Psoas muscle (tissue), 8 donors: Measurements from ENCODE around the gene SPSB1. TPM values are rescaled to one million over a fixed set of nuclear protein-coding genes. Genes with fewer than 3 reads are reported as not detected.

ENCODE experiments used
- ATAC-seq, 4 donors: fragments of 200-7000 bp; cut with Tn5 transposase; one replicate each; pipeline ENCODE4 v1.9.1; 2020; ENCODE audit warnings: moderate library complexity in 3 of 4, mild to moderate bottlenecking in 2 of 4
- DNase-seq, 2 donors: peaks; one replicate each; pipeline ENCODE4 v3.0.0-alpha.2; 2020
- H3K27ac ChIP-seq: fragments of 200-600 bp; one replicate; pipeline ENCODE4 v1.8.0; 2022
- H3K27me3 ChIP-seq, 3 donors: fragments of 200-600 bp in 1 of 3; one replicate each; pipeline versions ENCODE4 v1.6.1 to v1.8.0; 2013 to 2022; ENCODE audit warnings: low read length in 2 of 3, mild to moderate bottlenecking in 2 of 3, moderate library complexity in 1 of 3; ENCODE audit not compliant: insufficient read depth in 3 of 3
- H3K36me3 ChIP-seq, 2 donors: fragments of 200-600 bp in 1 of 2; one replicate each; pipeline versions ENCODE4 v1.6.1 to v1.8.0; 2013 to 2022; ENCODE audit warnings: low read depth in 1 of 2, mild to moderate bottlenecking in 1 of 2, moderate library complexity in 1 of 2; ENCODE audit not compliant: insufficient read depth in 1 of 2
- H3K4me1 ChIP-seq: fragments of 200-600 bp; one replicate; pipeline ENCODE4 v1.8.0; 2022
- H3K4me3 ChIP-seq: fragments of 200-600 bp; one replicate; pipeline ENCODE4 v1.8.0; 2022; ENCODE audit warnings: mild to moderate bottlenecking
- H3K9me3 ChIP-seq: fragments of 200-600 bp; one replicate; pipeline ENCODE4 v1.8.0; 2022
- WGBS, 3 donors: extraction: QIAGEN DNeasy Blood & Tissue Kit; methylation state at CpG; one replicate each; pipeline versions ENCODE4 v1.1.6 to v1.1.7; 2013; 5-methylcytosine and 5-hydroxymethylcytosine counted together
- intact Hi-C, 2 donors: fragments of 100-400 bp; cut with DNase I; formaldehyde crosslinking; loops; one replicate each; pipeline versions ENCODE4 v1.11.0 to v1.14.2; 2022
- long read RNA-seq, 2 donors: library from polyadenylated mRNA; unstranded; transcript quantifications; one replicate each; pipeline ENCODE4 v2.0.0, GENCODE V29; 2021
- polyA plus RNA-seq, 3 donors: library from polyadenylated mRNA; stranded (reverse); fragments of 200-250 nt; gene quantifications; one replicate each; pipeline ENCODE4 v1.2.3, GENCODE V29; 2013
- total RNA-seq, 4 donors: library from RNA; stranded (reverse); fragmentation: NEBNext Ultra II Directional in 2 of 4; extraction: Animal tissue kit (Norgen Biotek cat#: 25700) in 2 of 4; gene quantifications; one replicate each; pipeline versions ENCODE4 v1.2.1 to v1.2.4, GENCODE V29; 2021 to 2023
- TF ChIP-seq, protein P1 (sequence below): fragments of 200-600 bp; IDR thresholded peaks from one replicate; pipeline ENCODE4 v1.8.0; 2022; ENCODE audit warnings: antibody characterized with exemption
- donor health status: healthy with polysubstance abuse.
- donor health status: DM: no; HTN: no; CAD: no; lungs with moderate emphysema.
- donor health status: Bipolar disorder and iron deficiency.
- donor health status: healthy.
- donor health status: DM: yes; HTN: yes; CAD: no.
- donor health status: DM: no; HTN: no; CAD: no.
- donor health status: DM: no; HTN: no; CAD: no.
- donor health status: DM: yes; HTN: yes; CAD: no.

Gene SPSB1
- 10 to 100 TPM; 12.0 to 60.7 (median 42.1) TPM for total RNA-seq
- 10 to 100 TPM; 22.9 to 46.2 (median 28.6) TPM for polyA plus RNA-seq
- long read RNA-seq, donor 1, transcript SPSB1-201 (3 exons, 3,120 nt) = major isoform, 14 of 19 reads
- long read RNA-seq, donor 1, partial matches to known transcripts = 0 of 19 reads
- long read RNA-seq, donor 1, other reads (novel, unspliced or antisense) = 2 of 19 reads
- long read RNA-seq, donor 2, transcript SPSB1-201 (3 exons, 3,120 nt) = major isoform, 88 of 108 reads
- long read RNA-seq, donor 2, transcript SPSB1-203 (2 exons, 1,007 nt) = minor isoform, 9 of 108 reads
- long read RNA-seq, donor 2, partial matches to known transcripts = 0 of 108 reads
- long read RNA-seq, donor 2, other reads (novel, unspliced or antisense) = 11 of 108 reads

DNA sequence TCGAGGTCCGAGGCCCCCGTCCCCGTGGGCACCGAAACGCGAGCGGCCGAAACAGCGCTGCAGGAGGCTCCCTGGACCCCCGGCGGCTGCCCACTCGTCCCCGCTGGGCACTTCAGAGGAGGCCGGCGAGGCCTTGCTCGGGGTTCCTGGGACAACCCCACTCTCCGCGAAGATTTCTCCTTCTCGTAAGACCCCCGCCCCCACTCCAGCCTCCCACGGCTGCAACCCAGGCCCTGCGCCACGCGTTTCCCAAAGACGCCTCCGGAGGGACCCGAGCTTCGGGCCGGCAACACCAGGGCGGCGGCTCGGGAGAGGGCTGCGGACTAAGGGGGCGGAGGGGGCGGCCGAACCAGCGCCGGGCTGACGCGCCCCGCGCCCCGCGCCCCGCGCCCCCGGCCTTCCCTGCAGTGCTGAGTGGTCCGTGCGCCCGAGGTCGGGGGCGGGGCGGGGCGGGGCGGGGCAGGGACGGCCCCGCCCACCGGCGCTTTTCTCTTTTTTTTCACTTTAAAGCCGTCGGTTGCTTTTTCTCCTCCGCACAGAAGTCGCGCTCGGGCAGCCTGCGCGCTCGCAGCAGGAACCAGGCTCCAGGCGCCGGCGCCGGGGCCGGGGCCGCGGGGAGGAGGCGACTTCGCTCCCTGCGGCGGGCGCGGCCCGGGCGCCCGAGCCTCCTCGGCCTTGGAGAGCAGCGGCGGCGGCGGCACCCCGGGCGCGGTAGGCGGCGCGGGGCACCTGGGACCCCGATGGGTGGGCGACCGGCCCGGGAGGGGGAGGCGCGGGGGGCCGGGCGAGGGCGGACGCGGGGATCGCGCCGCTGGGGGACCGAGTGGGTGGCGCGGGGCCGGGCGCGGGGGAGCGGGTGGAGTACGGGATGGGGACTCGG lies at the start of gene SPSB1:
TSS of gene SPSB1 (plus strand) at position 534 of the 880 bp plus-strand sequence. CDS start 62,998 bp downstream, outside the sequence.
- TF ChIP-seq, protein P1, sequence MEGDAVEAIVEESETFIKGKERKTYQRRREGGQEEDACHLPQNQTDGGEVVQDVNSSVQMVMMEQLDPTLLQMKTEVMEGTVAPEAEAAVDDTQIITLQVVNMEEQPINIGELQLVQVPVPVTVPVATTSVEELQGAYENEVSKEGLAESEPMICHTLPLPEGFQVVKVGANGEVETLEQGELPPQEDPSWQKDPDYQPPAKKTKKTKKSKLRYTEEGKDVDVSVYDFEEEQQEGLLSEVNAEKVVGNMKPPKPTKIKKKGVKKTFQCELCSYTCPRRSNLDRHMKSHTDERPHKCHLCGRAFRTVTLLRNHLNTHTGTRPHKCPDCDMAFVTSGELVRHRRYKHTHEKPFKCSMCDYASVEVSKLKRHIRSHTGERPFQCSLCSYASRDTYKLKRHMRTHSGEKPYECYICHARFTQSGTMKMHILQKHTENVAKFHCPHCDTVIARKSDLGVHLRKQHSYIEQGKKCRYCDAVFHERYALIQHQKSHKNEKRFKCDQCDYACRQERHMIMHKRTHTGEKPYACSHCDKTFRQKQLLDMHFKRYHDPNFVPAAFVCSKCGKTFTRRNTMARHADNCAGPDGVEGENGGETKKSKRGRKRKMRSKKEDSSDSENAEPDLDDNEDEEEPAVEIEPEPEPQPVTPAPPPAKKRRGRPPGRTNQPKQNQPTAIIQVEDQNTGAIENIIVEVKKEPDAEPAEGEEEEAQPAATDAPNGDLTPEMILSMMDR = no peak
- H3K4me1 ChIP-seq = peaks cover 41% of the 10 kb centered on the region
- ATAC-seq (peak; percentile 38 to 64 (median 57)), DNase-seq (peak; percentile 77 to 86)
- no peaks in the 10 kb centered on the region for H3K27me3 ChIP-seq
- peak within 1 kb of the TSS; percentile 93 for H3K4me3 ChIP-seq
- intact Hi-C loops = loop anchor here in 1 of 2 donors (5.0 kb wide), 1 partner anchor 285 kb away; no protein-coding TSS in a partner anchor
- no peaks in the 10 kb centered on the region for H3K36me3 ChIP-seq
- WGBS, 3 donors = 3 to 18% (median 8%) methylated on average over 38 to 117 of the region's 119 CpGs
- peaks cover 14% of the 10 kb centered on the region for H3K9me3 ChIP-seq
- peak within 1 kb of the TSS; percentile 86 for H3K27ac ChIP-seq

DNA sequence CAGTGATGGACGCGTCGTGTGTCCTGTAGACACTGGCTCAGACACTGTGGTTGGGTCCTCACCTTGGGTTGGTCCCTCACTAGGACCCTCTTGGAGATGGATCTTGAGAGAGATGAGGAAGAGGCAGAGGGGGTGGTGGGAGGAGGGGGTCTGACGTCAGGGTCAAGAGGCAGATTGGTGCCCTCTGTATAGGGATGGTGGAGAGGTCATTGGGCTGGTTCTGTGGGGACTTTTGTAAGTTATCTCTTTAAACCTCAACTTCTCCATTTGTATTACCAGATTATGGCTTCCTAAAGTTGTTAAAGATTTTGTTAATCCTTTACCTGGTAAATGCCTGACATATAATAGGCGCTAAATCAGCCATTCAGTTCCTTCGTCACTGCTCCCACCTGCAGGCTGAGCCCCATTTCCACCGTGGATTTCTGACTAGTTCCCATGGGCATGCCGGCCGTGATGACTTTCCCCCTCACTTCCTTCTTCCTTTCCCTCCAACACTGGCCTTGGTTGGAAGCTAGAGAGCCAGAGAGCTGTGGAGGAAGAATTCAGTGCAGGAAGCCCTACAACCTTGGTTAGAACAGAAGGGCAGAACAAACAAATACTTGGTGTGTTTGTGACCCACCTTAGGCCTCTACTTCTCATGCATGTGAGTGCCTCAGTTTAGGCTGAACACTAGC lies 49.5 kb upstream of the SPSB1 start:
- Histone ChIP-seq H3K4me3 (peak overlapping the region; percentile 60), H3K9me3 (no peaks in the 10 kb centered on the region), H3K36me3 (peaks cover 0 to 25% of the 10 kb centered on the region in 2 donors), H3K27me3 (no peaks in the 10 kb centered on the region), H3K4me1 (peaks cover 98% of the 10 kb centered on the region), H3K27ac (peak overlapping the region; percentile 90)
- intact Hi-C loops = no loop called here
- TF ChIP-seq, protein P1 = no peak
- DNase-seq (no peak), ATAC-seq (peak in 1 of 4 donors; percentile 2)
- WGBS, 3 donors = 34 to 52% (median 42%) methylated on average over 9 of the region's 9 CpGs

DNA sequence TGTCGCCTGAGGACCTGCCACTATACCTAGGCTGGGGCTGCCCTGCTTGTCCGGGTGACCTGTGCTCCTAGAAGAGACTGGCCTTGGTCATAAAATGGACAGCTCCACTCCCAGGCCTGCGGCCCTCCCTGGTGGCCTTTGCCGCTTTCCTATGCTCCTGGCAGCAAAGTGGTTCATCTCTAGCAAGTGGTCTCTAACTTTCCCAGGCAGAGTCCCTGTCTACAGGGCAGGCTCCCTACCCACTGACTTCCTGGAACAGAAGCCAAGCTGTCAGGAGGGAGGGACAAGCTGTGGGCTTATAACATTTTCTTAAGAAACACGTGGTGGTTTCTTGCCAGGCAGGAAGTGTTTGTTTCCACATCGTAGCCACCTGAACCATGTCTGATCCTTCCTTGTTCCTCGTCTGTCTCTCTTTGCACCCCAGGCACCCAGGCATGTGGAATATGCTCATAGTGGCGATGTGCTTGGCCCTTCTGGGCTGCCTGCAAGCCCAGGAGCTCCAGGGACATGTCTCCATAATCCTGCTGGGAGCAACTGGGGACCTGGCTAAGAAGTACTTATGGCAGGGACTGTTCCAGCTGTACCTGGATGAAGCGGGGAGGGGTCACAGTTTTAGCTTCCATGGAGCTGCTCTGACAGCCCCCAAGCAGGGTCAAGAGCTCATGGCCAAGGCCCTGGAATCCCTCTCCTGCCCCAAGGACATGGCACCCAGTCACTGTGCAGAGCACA lies 48.0 kb upstream of the SPSB1 start:
- H3K4me3 ChIP-seq = peak overlapping the region; percentile 16
- ATAC-seq = peak in 1 of 4 donors; percentile 0
- H3K4me1 ChIP-seq = peaks cover 98% of the 10 kb centered on the region
- TF ChIP-seq, protein P1 = no peak
- peaks cover 0 to 28% of the 10 kb centered on the region in 2 donors for H3K36me3 ChIP-seq
- H3K9me3 ChIP-seq = no peaks in the 10 kb centered on the region
- intact Hi-C loops = no loop called here
- no peaks in the 10 kb centered on the region for H3K27me3 ChIP-seq
- no peak for DNase-seq
- 52 to 62% (median 54%) methylated on average over 9 of the region's 9 CpGs for WGBS, 3 donors
- peak overlapping the region; percentile 90 for H3K27ac ChIP-seq

DNA sequence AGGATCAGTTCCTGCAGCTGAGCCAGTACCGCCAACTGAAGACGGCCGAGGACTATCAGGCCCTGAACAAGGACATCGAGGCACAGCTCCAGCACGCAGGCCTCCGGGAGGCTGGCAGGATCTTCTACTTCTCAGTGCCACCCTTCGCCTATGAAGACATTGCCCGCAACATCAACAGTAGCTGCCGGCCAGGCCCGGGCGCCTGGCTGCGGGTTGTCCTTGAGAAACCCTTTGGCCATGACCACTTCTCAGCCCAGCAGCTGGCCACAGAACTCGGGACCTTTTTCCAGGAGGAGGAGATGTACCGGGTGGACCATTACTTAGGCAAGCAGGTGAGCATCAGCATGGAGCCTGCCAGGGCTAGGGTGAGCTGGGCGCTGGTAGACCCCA lies 47.5 kb upstream of the SPSB1 start:
- peak overlapping the region; percentile 16 for H3K4me3 ChIP-seq
- no peaks in the 10 kb centered on the region for H3K9me3 ChIP-seq
- WGBS, 3 donors = 34 to 51% (median 34%) methylated on average over 15 of the region's 15 CpGs
- ATAC-seq (no peak), DNase-seq (peak in 1 of 2 donors; percentile 66)
- H3K4me1 ChIP-seq = peaks cover 98% of the 10 kb centered on the region
- H3K36me3 ChIP-seq = peaks cover 0 to 28% of the 10 kb centered on the region in 2 donors
- H3K27me3 ChIP-seq = no peaks in the 10 kb centered on the region
- peak overlapping the region; percentile 90 for H3K27ac ChIP-seq
- TF ChIP-seq, protein P1 = no peak
- intact Hi-C loops = no loop called here
